C1 segment of cervical spinal cord (tissue), 14 donors: Measurements from ENCODE around the gene TLE4.
A peak's percentile ranks its signal among the peaks of the same experiment; 100 is the strongest.

Source experiments
- DNase-seq, 14 donors: peaks; one replicate each; lab custom pipeline; 2025; lab: John Stamatoyannopoulos, UW

Gene TLE4

DNA sequence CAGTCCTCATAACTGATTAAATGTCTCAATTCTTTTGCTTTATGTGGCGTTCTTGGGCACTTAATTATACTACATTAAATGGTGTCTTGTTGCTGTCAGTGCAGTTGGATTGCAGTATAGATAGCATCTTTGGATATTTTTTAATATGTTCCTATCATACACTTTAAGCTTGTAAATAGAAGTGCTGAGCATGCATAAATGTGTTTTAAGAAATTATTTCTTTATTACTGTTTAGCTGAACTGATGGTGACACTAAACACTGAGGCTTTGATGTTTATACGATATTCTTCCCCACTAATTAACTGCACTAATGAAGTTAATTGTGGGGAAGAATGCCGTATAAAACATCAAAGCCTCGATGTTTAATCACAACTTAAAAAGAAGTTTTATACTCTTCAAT, 116.6 kb downstream of the TLE4 start:
- DNase-seq, result no peak

DNA sequence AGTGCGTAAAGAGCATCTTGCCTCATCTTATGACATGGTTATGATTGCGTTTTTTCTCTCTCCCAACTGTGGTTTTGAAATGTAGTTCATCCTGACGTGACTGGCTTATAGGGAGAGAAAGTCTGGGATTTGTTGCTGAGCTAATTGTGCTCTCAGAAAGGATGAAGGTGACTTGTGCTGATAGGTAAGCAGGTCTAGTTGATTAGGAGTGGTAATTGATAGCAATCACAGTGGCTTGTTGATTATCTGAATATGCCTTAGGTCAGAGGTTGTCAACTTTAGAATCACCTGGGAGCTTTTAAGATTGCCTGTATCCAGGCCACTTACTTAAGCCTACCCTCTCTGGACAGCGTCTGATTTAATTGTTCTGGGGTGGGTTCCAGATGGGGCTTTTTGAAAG, 117.8 kb downstream of the TLE4 start:
- DNase-seq, result no peak

DNA sequence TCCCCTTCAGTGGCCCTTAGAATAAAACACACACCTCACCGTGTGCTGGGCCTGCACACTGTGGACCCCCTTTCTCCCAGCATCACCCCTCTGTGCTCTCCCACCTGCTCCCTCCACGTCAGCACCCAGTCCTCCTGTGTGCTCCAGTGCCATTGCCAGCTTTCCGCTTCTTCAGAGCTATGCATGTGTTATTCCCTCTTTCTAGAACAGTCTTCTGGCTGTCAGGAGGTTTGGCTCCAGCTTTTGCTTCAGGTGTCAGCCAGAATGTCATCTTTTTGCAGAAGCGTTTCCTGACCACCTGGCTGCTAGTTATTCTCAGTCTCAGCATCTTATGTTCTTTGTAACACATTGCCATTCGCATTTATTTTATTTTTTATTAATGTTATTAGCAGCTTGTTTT, 119.7 kb downstream of the TLE4 start:
- DNase-seq, result peak in 1 of 14 donors; percentile 81

DNA sequence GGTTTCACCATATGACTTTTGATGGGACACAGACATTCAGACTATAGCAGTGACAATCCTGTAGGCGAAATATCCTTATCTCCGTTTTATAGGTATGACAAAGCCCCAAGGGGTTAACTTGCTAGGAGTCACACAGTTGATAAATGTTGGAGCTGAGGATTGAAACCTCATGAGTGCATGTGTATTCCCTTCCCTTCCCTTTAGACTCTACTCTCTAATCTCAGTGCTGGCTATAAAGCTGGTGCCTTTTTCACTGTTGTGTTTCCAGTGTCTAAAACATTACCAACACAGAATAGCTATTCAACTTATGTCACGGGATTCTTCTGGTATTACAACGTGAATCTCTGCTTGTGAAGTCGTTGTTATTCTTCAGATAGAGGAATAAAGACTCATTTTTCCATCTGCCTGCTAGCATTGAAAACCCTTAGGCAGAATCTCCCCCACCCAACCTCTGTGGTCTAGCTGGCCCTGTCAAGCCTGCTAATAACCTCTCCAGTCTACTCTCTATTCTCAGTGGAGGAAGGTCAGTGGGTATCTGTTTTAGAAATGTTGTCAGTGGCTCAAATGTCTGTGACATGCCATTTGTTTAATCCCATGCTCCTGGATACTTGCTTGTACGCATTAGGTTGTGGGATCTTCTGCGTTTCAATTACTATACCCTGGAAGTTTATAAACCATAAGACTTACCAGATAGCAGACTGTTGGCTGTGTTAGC, 121.2 kb downstream of the TLE4 start:
- DNase-seq, result no peak

DNA sequence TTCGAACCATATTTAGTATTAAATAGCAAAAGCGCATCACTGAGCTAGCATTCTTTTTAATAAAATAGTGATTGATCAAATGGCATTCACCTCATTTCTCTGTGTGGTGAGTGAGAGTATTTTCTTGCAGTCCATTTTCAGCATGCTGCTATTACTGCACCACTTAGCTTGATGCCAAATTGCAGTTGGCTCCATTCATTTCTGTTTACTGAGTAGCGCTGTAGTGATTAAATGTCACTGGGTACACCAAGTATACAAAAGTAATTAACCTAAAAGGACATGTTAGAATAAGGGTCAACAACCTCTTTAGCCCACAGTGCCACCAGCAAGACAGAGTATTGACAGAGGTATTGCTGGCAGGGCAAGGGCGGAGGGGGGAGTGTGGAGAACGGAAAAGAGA, 122.0 kb downstream of the TLE4 start:
- DNase-seq, result peak in 1 of 14 donors; percentile 17

DNA sequence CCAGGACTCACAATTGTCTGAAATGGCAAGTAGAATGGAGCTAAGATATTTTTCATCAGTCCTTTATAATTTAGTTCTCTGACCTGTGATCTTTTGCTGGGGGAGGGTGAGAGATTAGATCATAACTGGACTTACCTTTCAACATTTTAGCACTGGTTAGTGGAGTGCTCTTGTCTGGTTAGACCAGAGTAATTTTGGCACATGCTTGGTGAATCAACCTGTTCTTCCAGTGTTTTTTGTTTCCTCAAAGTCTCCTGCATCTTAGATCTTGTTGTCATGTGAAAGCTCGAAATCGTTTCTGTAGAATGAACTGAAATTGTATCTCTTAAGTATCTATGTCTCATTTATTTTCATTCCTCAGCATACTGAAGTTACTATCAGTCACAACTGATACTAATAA, 122.4 kb downstream of the TLE4 start:
- DNase-seq, result no peak

DNA sequence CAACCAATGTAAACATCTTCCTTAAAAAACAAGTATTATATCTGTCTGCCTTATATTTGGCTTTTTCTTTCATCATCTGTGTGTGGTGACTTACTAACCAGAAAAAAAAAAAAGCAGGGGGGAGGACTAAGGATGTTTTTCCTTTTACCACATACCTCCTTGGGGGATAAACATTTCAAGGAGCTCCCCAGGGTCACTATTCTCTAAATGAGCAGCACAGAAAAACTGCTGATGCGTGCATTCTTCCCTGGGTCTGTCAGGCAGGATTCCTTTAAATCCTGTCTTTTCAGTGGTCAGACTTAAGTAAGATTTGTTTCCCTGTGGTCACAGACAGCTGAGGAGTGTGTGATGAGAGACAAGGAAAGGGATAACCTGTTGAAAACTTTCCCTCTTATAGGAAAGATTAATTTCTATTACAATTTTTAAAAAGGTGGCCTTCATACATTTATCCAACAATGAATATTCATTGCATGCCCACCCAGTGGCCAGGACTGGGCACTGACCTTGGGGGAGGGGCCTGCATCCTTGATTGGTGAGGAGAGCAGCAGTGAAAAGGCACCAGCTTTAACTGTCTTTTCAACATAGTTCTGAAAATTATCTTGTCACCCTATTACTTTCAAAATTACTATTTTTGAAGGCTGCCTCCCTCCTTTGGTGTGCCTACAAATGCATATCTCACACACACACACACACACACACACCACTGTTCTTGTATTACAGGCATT, 123.1 kb downstream of the TLE4 start:
- no peak for DNase-seq

DNA sequence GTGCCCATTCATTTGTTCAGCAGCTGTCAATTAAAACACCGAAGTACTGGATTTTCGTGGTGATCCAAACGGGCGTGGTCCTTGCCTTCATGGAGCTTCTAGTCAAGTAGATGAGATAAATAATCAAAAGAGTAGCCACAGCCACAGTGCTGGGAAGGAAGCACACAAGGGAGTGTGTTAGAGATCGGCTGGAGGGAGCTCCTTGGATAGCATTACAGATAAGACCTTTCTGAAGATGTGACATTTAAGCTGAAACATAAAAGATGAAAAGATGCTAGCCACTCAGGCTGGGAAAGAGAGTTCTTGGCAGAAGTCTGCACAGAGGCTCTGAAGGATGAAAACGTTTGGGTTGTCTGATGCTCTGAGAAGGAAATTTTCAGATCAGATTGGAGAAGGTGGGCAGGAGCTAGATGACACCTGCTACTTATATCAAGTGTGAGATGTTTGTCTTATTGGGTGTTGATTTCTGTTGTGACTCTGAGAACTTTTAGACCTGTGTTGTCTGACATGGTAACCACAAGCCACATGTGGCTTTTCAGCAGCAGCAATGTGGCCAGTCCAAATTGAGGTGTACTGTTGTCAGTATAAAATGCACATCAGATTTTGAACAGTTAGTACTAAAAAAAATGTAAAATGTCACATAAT, 123.9 kb downstream of the TLE4 start:
- no peak for DNase-seq

DNA sequence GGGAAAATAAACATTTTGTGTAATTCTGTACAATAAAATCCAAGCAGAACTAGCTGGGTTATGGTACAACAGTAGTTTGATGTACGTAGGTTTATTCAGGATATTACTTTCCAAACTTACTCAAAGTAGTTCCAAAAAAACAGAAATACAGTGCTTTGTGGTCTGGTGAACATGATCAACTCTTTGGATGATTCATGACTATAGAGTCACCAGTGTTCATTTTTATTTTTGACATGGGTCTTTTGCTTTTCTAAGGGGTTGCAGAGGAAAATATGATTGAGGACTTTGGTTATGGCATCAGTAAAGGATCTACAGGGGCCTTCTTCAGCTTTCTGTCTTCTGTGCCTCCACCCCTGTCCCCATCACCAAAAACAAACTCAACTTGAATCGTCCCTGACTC, 127.2 kb downstream of the TLE4 start:
- DNase-seq, result no peak

DNA sequence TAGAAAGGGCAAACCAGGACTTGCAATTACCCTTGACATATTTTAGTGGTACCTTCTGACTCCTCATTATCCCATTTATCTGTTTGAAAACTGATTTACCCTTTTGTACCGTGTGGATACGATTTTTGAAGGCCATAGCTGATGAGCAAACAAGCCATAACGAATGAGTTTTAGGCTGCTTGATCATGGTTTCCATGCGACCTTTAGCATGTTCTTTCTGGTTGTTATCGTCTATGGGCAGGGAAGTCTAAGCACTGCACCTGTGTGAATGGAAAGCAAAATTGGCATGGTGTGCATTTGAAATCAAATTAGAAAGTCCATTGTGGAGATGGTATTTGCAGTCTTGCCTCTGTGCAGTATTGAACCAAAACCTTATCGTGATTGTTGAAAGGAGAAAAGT, 127.7 kb downstream of the TLE4 start:
- DNase-seq, result no peak

DNA sequence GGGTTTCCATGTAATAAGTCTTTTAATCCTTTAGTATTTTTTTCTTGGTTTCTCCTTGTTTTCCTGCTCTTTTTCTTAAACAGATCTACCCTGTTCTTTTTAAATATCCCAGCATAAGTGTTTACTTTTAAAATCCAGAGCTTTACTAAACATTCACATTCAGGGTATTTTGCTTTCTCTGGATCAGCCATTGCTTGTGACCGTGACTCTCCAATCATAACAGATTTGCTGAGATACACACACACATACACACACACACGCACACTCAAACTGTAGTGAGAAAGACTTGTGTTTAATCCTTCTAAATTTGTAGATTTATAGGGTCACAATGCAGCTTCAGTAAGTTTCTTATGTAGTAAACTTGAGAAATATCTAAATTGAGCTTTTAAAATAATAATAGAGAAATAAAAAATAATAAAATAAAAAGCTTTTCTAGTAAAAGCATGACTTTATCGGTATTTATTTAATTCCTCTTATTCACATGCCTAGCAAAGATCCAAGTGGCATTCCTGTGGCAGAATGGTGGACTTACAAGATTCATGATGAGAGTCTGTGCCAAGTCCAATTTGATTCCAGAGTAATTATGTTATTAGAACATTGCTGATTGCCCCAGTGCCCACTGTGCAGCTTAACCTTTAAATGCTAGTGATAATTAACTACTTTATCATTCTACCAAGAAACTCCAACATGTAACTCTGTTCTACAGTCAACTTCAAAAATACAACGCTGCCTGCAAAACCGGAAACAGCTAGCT, 129.0 kb downstream of the TLE4 start:
- no peak for DNase-seq

DNA sequence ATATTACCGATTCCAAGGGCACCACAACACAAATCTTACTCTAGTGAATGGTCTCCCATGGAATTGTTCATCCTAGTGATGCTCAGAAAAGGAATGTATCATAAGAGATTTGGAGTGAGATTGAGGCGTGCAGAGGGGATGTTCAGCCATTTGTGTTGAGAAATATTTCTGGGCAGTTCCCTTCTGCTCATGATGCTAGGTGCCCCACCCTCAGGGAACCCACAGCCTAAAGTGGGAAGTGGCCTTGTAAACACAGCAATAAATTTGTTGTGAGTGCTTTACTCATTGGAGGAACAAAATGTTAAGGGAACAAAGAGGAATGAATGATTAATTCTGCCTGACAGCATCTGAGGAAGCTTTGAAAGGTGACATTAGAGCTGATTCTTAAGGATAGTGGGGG, 129.9 kb downstream of the TLE4 start:
- DNase-seq, result no peak

DNA sequence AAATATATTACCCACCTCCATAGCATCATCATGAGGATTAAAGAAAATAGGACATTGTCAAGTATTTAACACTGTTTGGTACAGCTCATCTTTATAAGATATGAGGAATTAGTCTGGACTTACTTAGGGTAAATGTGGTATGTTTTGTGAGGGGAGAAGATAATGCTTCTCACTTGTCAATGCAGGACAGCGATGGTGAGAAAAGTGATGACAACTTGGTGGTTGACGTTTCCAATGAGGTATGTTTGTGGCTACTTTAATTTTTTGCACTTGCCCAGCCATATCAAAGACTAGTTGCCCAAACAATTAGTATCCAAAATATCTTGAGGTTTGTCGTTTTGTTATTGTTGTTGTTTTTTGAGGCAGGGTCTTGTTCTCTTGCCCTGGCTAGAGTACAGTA, 133.9 kb downstream of the TLE4 start:
- DNase-seq, result no peak

DNA sequence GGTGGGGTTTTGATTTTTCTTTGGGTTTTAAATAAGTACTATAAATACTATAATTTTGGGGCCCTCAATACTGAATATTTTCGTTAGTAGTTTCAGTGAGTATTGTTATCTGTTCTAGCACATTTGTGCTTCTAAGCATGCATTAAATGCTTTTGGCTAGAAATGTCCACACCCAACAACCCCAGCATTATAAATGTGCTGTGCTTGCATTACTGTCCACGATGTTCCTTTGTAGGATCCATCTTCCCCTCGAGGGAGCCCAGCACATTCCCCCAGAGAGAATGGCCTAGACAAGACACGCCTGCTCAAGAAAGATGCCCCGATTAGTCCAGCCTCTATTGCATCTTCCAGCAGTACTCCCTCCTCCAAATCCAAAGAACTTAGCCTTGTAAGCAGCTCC, 134.7 kb downstream of the TLE4 start:
- no peak for DNase-seq

DNA sequence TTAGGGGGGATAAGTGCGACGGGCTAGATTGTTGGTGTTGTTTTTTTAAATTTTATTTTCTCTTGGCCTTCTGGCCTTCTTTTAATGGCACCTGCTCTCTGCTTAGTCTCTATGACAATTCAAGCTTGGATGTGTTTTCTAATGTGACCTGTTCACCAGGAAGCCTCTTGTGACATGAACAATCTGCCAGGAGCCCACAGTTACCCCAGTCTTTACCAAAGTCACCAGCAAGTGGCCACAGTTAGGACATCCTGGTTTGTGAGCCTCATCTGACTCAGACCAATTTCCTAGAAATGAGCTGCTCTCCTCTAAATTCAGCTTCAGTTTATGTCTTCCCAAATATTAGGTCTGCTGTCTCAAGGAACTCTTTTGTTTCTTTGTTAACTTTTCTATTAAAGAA, 135.8 kb downstream of the TLE4 start:
- DNase-seq, result no peak

DNA sequence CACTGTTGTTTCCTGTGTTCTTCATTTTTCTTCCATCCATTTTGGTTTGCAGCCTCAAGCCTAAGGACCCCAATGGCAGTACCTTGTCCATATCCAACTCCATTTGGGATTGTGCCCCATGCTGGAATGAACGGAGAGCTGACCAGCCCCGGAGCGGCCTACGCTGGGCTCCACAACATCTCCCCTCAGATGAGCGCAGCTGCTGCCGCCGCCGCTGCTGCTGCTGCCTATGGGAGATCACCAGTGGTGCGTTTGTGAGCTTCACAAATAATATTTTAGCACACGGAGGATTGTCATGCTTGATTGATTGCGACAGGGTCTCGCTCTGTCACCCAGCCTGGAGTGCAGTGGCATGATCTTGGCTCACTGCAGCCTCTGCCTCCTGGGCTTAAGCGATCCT, 136.8 kb downstream of the TLE4 start:
- DNase-seq, result no peak

DNA sequence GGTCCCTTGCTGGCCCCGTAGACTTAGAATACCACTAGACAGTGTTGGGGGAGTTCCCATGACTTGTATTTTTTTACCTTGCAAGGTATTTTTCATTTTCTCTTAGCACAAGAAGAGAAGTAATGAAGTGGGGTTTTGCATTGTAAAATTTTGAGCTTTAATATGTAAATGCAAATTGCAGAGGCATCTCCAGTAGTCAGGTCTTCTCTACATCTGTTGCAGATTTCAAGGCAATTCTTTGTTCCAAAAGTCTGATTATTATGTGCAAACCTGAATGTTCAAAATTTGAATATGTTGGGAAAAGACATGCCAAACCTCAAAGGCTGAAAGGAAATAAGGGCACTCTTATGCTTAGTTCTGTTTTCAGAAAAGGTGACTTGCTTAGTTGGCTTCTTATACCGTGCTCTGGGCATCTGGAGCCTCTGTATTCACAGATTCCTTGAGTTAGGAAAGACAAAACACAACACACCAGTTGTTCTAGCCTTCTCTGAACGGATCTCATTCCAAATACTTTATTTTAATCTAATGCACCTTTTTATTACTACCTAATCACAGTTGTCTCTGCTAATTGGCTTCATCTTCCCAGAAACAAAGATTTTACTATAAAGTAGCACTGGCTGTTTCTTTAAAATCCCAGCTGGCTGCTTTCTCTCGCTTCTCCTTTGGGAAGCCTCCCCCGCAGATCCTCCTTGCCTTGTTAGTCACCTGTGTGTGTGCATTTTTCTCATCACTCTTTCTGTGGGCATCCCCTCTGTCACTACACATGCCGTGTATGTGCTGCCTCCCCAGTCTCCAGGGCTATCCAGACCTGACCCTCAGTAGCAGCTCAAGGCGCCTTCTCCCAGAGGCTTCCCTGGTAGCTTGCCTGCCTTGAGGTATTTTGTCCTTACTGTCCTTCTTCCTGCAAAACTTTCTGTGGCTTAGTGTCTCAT, 138.2 kb downstream of the TLE4 start:
- DNase-seq, result no peak

DNA sequence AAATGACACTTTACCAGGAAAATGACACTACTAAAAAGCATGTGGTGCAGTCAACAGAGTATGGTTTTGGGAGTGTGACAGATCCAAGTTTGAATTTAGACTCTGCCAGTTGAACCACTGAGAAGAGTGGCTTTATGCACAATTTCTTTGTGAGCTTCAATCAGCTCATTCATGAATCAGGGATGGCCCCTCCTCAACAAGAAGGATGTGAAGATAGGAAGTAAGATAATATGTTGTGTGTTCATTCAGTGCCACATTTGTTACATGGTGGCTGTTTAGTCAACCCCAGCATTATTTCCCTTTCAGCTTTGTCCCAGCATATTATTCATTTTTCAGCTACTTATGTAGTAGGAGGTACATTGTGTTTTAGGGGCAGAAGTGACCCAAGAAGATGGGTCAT, 140.1 kb downstream of the TLE4 start:
- no peak for DNase-seq

DNA sequence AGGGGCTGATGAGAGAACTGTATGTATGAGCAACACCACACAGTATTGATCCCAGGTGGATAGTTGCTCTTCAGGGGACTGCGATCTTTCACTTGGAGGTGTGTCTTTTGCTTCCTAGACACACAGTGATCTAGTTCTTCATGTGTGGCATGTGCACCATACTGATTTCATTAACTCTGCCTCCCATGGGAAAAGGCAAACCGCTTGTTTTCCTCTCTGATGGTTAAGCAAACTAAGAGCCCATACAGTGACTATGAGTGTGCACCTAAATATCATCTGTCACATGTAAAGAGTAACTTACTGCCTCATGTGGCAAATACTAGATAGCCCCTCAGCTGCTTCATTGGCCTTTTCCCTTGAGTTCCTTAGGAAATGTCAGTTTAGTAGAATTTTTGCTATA, 147.3 kb downstream of the TLE4 start:
- no peak for DNase-seq

DNA sequence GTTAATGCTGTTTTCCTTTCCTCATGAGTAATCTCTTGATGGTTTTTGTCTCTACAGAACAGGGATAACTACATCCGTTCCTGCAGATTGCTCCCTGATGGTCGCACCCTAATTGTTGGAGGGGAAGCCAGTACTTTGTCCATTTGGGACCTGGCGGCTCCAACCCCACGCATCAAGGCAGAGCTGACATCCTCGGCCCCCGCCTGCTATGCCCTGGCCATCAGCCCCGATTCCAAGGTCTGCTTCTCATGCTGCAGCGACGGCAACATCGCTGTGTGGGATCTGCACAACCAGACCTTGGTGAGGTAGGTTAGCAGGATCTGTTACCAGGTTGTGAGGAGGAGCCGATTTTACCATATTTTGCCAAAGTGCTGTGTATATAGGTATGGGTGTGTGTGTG, 148.2 kb downstream of the TLE4 start:
- no peak for DNase-seq
